PC-9 (cell line): ENCODE data around the gene EXO1.

ENCODE experiments used
- EZH2 ChIP-seq: fragments of 200-600 bp; sonication (generic); IDR thresholded peaks from 2 replicates; pipeline ENCODE4 v1.8.0; 2017; ENCODE audit warnings: antibody characterized with exemption, low read depth
- TF ChIP-seq, protein P1 (sequence below): fragments of 200-600 bp; sonication (generic); conservative IDR thresholded peaks from 2 replicates; pipeline ENCODE4 v1.6.1; 2017; ENCODE audit warnings: mixed run types, antibody characterized with exemption, mild to moderate bottlenecking, moderate library complexity

DNA sequence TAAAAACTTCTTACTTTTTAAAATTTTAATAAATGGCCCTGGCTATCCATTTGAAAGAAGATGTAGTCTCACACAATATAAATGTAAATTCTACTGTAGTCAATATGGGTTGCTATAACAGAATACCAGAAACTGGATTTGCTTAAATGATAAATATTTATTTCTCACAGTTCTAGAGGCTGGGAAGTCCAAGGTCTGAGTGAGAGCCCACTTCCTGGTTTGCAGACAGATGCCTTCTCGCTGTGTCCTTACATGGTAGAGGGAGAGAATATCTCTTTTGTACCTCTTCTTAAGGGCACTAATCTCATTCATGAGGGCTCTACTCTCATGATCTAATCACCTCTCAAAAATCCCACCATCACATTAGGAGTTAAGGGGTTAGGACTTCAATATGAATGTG lies 35.2 kb downstream of the EXO1 start:
- TF ChIP-seq, protein P1, sequence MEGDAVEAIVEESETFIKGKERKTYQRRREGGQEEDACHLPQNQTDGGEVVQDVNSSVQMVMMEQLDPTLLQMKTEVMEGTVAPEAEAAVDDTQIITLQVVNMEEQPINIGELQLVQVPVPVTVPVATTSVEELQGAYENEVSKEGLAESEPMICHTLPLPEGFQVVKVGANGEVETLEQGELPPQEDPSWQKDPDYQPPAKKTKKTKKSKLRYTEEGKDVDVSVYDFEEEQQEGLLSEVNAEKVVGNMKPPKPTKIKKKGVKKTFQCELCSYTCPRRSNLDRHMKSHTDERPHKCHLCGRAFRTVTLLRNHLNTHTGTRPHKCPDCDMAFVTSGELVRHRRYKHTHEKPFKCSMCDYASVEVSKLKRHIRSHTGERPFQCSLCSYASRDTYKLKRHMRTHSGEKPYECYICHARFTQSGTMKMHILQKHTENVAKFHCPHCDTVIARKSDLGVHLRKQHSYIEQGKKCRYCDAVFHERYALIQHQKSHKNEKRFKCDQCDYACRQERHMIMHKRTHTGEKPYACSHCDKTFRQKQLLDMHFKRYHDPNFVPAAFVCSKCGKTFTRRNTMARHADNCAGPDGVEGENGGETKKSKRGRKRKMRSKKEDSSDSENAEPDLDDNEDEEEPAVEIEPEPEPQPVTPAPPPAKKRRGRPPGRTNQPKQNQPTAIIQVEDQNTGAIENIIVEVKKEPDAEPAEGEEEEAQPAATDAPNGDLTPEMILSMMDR: no peak
- no peak for TF ChIP-seq EZH2
